HepG2 (cell line): Measurements from ENCODE around the gene NELL1. TPM values are rescaled to one million over a fixed set of nuclear protein-coding genes. Genes with fewer than 3 reads are reported as not detected.

ENCODE experiments used
- ATAC-seq: fragments of 200-7000 bp; cut with Tn5 transposase; 3 replicates; pipeline ENCODE4 v1.9.1; 2020; ENCODE audit warnings: mild to moderate bottlenecking, moderate library complexity
- BruUV-seq: library from RNA; stranded (reverse); fragments of 400-500 nt; replicated peaks from 2 replicates; lab custom pipeline; 2021; lab: Mats Ljungman, UMichigan
- CTCF ChIA-PET: fragments of 300-600 bp; formaldehyde crosslinking; extraction: SDS; loops from one replicate; lab custom pipeline; 2021; ENCODE audit warnings: low total read pairs, inconsistent platforms, low intra/inter-chr PET ratio; lab: Yijun Ruan, JAX
- POLR2A ChIA-PET: fragments of 350-600 bp; sonication (Branson Sonifier 250); formaldehyde crosslinking; loops from one replicate; lab custom pipeline; 2020; ENCODE audit warnings: antibody characterized with exemption, inconsistent platforms; lab: Yijun Ruan, JAX
- DNase-seq: peaks from one replicate; pipeline ENCODE4 v3.0.0-alpha.2; 2015; ENCODE audit warnings: low spot score
- FAIRE-seq: peaks from 3 replicates; lab custom pipeline; 2011; peaks lifted over from hg19 to GRCh38; lab: Jason Lieb, UNC
- H2AFZ ChIP-seq: one replicate; pipeline ENCODE4 v1.6.1; 2011; ENCODE audit warnings: low read length, inconsistent platforms
- H3K27ac ChIP-seq: fragments of 300-600 bp; 3 replicates; pipeline ENCODE4 v1.8.0; 2011; ENCODE audit warnings: mixed run types, mild to moderate bottlenecking, mixed read lengths, low read length, inconsistent platforms; ENCODE audit not compliant: insufficient read depth; ENCODE audit errors: extremely low read length
- H3K27me3 ChIP-seq, 2 experiments: fragments of 200-600 bp in 1 of 2; 2 replicates in 1 of 2; 3 replicates in 1 of 2; pipeline versions ENCODE4 v1.6.0 to v1.8.0; 2011; ENCODE audit warnings: low read length in 2 of 2, mild to moderate bottlenecking in 2 of 2, moderate library complexity in 2 of 2, inconsistent platforms in 1 of 2; ENCODE audit not compliant: insufficient read depth in 2 of 2, control insufficient read depth in 1 of 2
- H3K36me3 ChIP-seq, 2 experiments: fragments of 200-600 bp in 1 of 2; replicated peaks in 1 of 2; 2 replicates in 1 of 2; 3 replicates in 1 of 2; pipeline versions ENCODE4 v1.5.1 to v1.8.0; 2011; ENCODE audit warnings: low read length in 2 of 2, inconsistent platforms in 1 of 2; ENCODE audit not compliant: insufficient read depth in 2 of 2, control insufficient read depth in 1 of 2
- H3K4me1 ChIP-seq: 2 replicates; pipeline ENCODE4 v1.5.1; 2012; ENCODE audit warnings: low read length, inconsistent platforms; ENCODE audit not compliant: insufficient read depth
- H3K4me2 ChIP-seq: 2 replicates; pipeline ENCODE4 v1.6.0; 2011; ENCODE audit warnings: low read depth, low read length, inconsistent platforms
- H3K4me3 ChIP-seq, 3 experiments: fragments of 200-600 bp in 1 of 3; sonication (generic), shearing (Covaris generic) in 1 of 3; replicated peaks in 1 of 3; 2 replicates each; pipeline ENCODE4 v1.5.1; 2011 to 2016; ENCODE audit warnings: low read length in 3 of 3, inconsistent platforms in 2 of 3, low read depth in 2 of 3, mild to moderate bottlenecking in 2 of 3, control low read depth in 1 of 3, mixed read lengths in 1 of 3; ENCODE audit not compliant: insufficient read depth in 1 of 3
- H3K79me2 ChIP-seq: one replicate; pipeline ENCODE4 v1.6.1; 2011; ENCODE audit warnings: low read length, inconsistent platforms; ENCODE audit not compliant: insufficient read depth
- H3K9ac ChIP-seq: 2 replicates; pipeline ENCODE4 v1.6.0; 2011; ENCODE audit warnings: mild to moderate bottlenecking, low read depth, low read length, inconsistent platforms; ENCODE audit not compliant: insufficient read depth
- H3K9me3 ChIP-seq: 2 replicates; pipeline ENCODE4 v1.5.1; 2012; ENCODE audit warnings: mild to moderate bottlenecking, low read length
- H4K20me1 ChIP-seq: 2 replicates; pipeline ENCODE4 v1.6.0; 2011; ENCODE audit warnings: inconsistent platforms, mild to moderate bottlenecking, low read length, moderate library complexity; ENCODE audit not compliant: insufficient read depth
- MED13 ChIP-seq: sonication (generic); formaldehyde crosslinking; IDR thresholded peaks from 2 replicates; pipeline ENCODE4 v1.5.0; 2020; ENCODE audit warnings: missing genetic modification reagents
- NFAT5 ChIP-seq: sonication (generic); formaldehyde crosslinking; IDR thresholded peaks from 2 replicates; pipeline ENCODE4 v1.4.0; 2020; ENCODE audit warnings: missing genetic modification reagents
- NRL ChIP-seq: sonication (generic); formaldehyde crosslinking; IDR thresholded peaks from 2 replicates; pipeline ENCODE4 v1.5.0; 2020; ENCODE audit warnings: missing genetic modification reagents, mild to moderate bottlenecking, moderate library complexity, borderline replicate concordance
- STAT6 ChIP-seq: sonication (generic); formaldehyde crosslinking; IDR thresholded peaks from 2 replicates; pipeline ENCODE4 v1.4.0; 2020; ENCODE audit warnings: missing genetic modification reagents, mild to moderate bottlenecking, borderline replicate concordance
- ZBTB21 ChIP-seq: sonication (generic); formaldehyde crosslinking; IDR thresholded peaks from 2 replicates; pipeline ENCODE4 v1.4.0; 2020; ENCODE audit warnings: missing genetic modification reagents
- ZNF574 ChIP-seq: sonication (generic); formaldehyde crosslinking; IDR thresholded peaks from 2 replicates; pipeline ENCODE4 v1.4.0; 2020; ENCODE audit warnings: missing genetic modification reagents
- WGBS: methylation state at CpG from one replicate; pipeline ENCODE4 v1.1.6; 2017; ENCODE audit warnings: low lambda C conversion rate; 5-methylcytosine and 5-hydroxymethylcytosine counted together
- in situ Hi-C: cut with HindIII; loops from 2 replicates; pipeline ENCODE4 v1.10.0; 2017; ENCODE audit warnings: low pct_unique_long_range_greater_than_20kb; ENCODE audit not compliant: extremely low pct_ligation_motif_present
- intact Hi-C: fragments of 100-400 bp; cut with micrococcal nuclease; formaldehyde crosslinking; loops from one replicate; pipeline ENCODE4 v1.10.0; 2022; ENCODE audit not compliant: unreplicated experiment
- polyA plus RNA-seq, 8 experiments: library from polyadenylated mRNA; depleted of rRNA in 3 of 8; stranded (reverse) in 7 of 8; unstranded in 1 of 8; fragments of >200 nt; fragmentation: Illumina TruSeq in 4 of 8; extraction: Trizol in 4 of 8; gene quantifications; 2 replicates each; pipeline versions ENCODE4 v1.2.1 to v1.2.3, GENCODE V29; 2011 to 2016; ENCODE audit warnings: low read depth in 4 of 8, missing spikeins in 1 of 8, mixed read lengths in 1 of 8; ENCODE audit not compliant: insufficient read depth in 1 of 8
- total RNA-seq, 5 experiments: library from RNA; depleted of rRNA; stranded (reverse); fragments of >200 nt; fragmentation: Illumina TruSeq; extraction: Trizol; gene quantifications; 2 replicates each; pipeline ENCODE4 v1.2.3, GENCODE V29; 2016; ENCODE audit warnings: low read depth in 1 of 5

The NELL1 gene
- total and polyA plus RNA-seq, 2 of the 13 experiments (the other 11 are each of a cell fraction or from before 2014, with no cell fraction given): not detected

GRCh38 chr11:20707876-20708275 lies 38.5 kb downstream of the NELL1 start (continued):
- TF ChIP-seq STAT6: no peak
- no peak for TF ChIP-seq NFAT5 (CRISPR knock-in tag)
- no peak for TF ChIP-seq NRL

- Histone ChIP-seq H3K4me2 (no peak overlapping the region), H3K79me2 (no peaks in the 10 kb centered on the region), H4K20me1 (no peaks in the 10 kb centered on the region), H3K9me3 (no peaks in the 10 kb centered on the region), H2AFZ (no peak overlapping the region), H3K9ac (no peak overlapping the region), H3K36me3 (no peaks in the 10 kb centered on the region), H3K4me1 (no peaks in the 10 kb centered on the region), H3K27me3 (no peaks in the 10 kb centered on the region), H3K27ac (no peak overlapping the region), H3K4me3 (no peak overlapping the region)
- WGBS: 0% methylated on average over 3 of the region's 3 CpGs
- intact Hi-C loops: no loop called here
- no TSS peak for BruUV-seq
- CTCF ChIA-PET: no interaction called here
- no peak for ATAC-seq
- TF ChIP-seq MED13 (CRISPR knock-in tag): no peak
- peak; percentile 16; the same call in 1 of the 2 replicates for TF ChIP-seq ZNF574 (CRISPR knock-in tag)
- no peak for TF ChIP-seq ZBTB21 (CRISPR knock-in tag)
- FAIRE-seq: no peak
- in situ Hi-C loops: no loop called here
- DNase-seq: no peak
- POLR2A ChIA-PET: no interaction called here
Observed at GRCh38 chr11:20712912-20713311, 43.5 kb downstream of the NELL1 start.
